HG03103 (cell line): Measurements from ENCODE around the gene FSTL5.

ENCODE experiments used
- ATAC-seq: cut with Tn5 transposase; IDR thresholded peaks from one replicate; pipeline ENCODE4 v1.9.1; 2021; ENCODE audit warnings: low read depth; ENCODE audit not compliant: unreplicated experiment

Gene FSTL5

GRCh38 chr4:161949946-161950725, 213.7 kb downstream of the FSTL5 start:
- no peak for ATAC-seq

- no peak for ATAC-seq
These were observed 215.6 kb downstream of the FSTL5 start for GRCh38 chr4:161948026-161948770.

- no peak for ATAC-seq
These were observed 226.2 kb downstream of the FSTL5 start for GRCh38 chr4:161937596-161937995.

- ATAC-seq: no peak
These were observed 226.9 kb downstream of the FSTL5 start for GRCh38 chr4:161936625-161937550.

GRCh38 chr4:161931089-161931488, 232.7 kb downstream of the FSTL5 start:
- no peak for ATAC-seq

- ATAC-seq: no peak
These were observed 233.8 kb downstream of the FSTL5 start for GRCh38 chr4:161929956-161930355.

- no peak for ATAC-seq
These were observed 237.6 kb downstream of the FSTL5 start for GRCh38 chr4:161926033-161926828.

- no peak for ATAC-seq
These were observed 243.3 kb downstream of the FSTL5 start for GRCh38 chr4:161920304-161921052.

- no peak for ATAC-seq
These were observed 244.2 kb downstream of the FSTL5 start for GRCh38 chr4:161919442-161920220.

GRCh38 chr4:161916035-161916434, 247.8 kb downstream of the FSTL5 start:
- no peak for ATAC-seq

GRCh38 chr4:161907590-161907955, 256.2 kb downstream of the FSTL5 start:
- no peak for ATAC-seq

GRCh38 chr4:161906836-161907589, 256.8 kb downstream of the FSTL5 start:
- no peak for ATAC-seq

- no peak for ATAC-seq
These were observed 263.7 kb downstream of the FSTL5 start for GRCh38 chr4:161900110-161900509.

GRCh38 chr4:161894493-161895167, 269.2 kb downstream of the FSTL5 start:
- ATAC-seq: no peak

GRCh38 chr4:161894014-161894413, 269.8 kb downstream of the FSTL5 start:
- no peak for ATAC-seq

GRCh38 chr4:161893566-161893965, 270.2 kb downstream of the FSTL5 start:
- no peak for ATAC-seq

- no peak for ATAC-seq
These were observed 270.8 kb downstream of the FSTL5 start for GRCh38 chr4:161892951-161893350.
